CD4-positive, alpha-beta T cell (primary cell): Measurements from ENCODE around the gene GPI. TPM values are rescaled to one million over a fixed set of nuclear protein-coding genes. Genes with fewer than 3 reads are reported as not detected.
"Not testable (repeated sequence)": the region's sequence is repeated elsewhere in the genome, so short reads cannot be mapped to it uniquely, and the experiment has no call there.

Experiments used
- ATAC-seq: fragments of 200-7000 bp; cut with Tn5 transposase; one replicate; pipeline ENCODE4 v1.10.0; 2022; ENCODE audit warnings: mild to moderate bottlenecking; ENCODE audit not compliant: poor library complexity
- CTCF ChIA-PET: fragments of 350-600 bp; sonication (Branson Sonifier 250); formaldehyde crosslinking; loops from one replicate; lab custom pipeline; 2021; ENCODE audit warnings: antibody characterized with exemption, inconsistent platforms; lab: Charles Lee
- POLR2A ChIA-PET: fragments of 350-600 bp; sonication (Branson Sonifier 250); formaldehyde crosslinking; loops from one replicate; lab custom pipeline; 2021; ENCODE audit warnings: antibody characterized with exemption, inconsistent platforms; lab: Charles Lee
- DNase-seq, 14 experiments: peaks; one replicate each; pipeline ENCODE4 v3.0.0-alpha.2; 2013 to 2020; ENCODE audit warnings: mixed read lengths in 2 of 14
- H3K27ac ChIP-seq, 2 donors: one replicate each; pipeline versions ENCODE4 v1.5.1 to v1.7.0; 2013; ENCODE audit warnings: low read length in 2 of 2, low read depth in 1 of 2, mild to moderate bottlenecking in 1 of 2
- H3K27me3 ChIP-seq, 2 experiments: 1 replicate in 1 of 2; 2 replicates in 1 of 2; pipeline versions ENCODE4 v1.6.1 to v1.7.0; 2013; ENCODE audit warnings: low read length in 2 of 2, control low read depth in 1 of 2, mild to moderate bottlenecking in 1 of 2, moderate library complexity in 1 of 2; ENCODE audit not compliant: insufficient read depth in 2 of 2, control insufficient read depth in 1 of 2
- H3K36me3 ChIP-seq: one replicate; pipeline ENCODE4 v1.6.1; 2013; ENCODE audit warnings: low read length, control low read depth; ENCODE audit not compliant: insufficient read depth
- H3K4me1 ChIP-seq: one replicate; pipeline ENCODE4 v1.6.1; 2013; ENCODE audit warnings: low read length, control low read depth; ENCODE audit not compliant: insufficient read depth
- H3K4me3 ChIP-seq: one replicate; pipeline ENCODE4 v1.5.1; 2013; ENCODE audit warnings: mild to moderate bottlenecking, low read length, moderate library complexity
- H3K9me3 ChIP-seq, 2 experiments: 1 replicate in 1 of 2; 2 replicates in 1 of 2; pipeline versions ENCODE4 v1.6.1 to v1.7.0; 2013; ENCODE audit warnings: low read length in 2 of 2, mild to moderate bottlenecking in 2 of 2, control low read depth in 1 of 2, moderate library complexity in 1 of 2; ENCODE audit not compliant: control insufficient read depth in 1 of 2, insufficient read depth in 1 of 2
- H3K27ac Mint-ChIP-seq: one replicate; pipeline ENCODE4 v1.8.0; 2020; ENCODE audit warnings: mixed read lengths
- H3K27me3 Mint-ChIP-seq: one replicate; pipeline ENCODE4 v1.8.0; 2021; ENCODE audit warnings: mixed read lengths
- H3K36me3 Mint-ChIP-seq: one replicate; pipeline ENCODE4 v1.8.0; 2021; ENCODE audit warnings: low read depth, mixed read lengths
- H3K4me1 Mint-ChIP-seq: one replicate; pipeline ENCODE4 v1.8.0; 2021; ENCODE audit warnings: low read depth, mixed read lengths
- H3K4me3 Mint-ChIP-seq: one replicate; pipeline ENCODE4 v1.8.0; 2020; ENCODE audit warnings: mild to moderate bottlenecking, mixed read lengths
- H3K9me3 Mint-ChIP-seq: one replicate; pipeline ENCODE4 v1.8.0; 2020; ENCODE audit warnings: mixed read lengths
- CTCF ChIP-seq: fragments of 200-600 bp; IDR thresholded peaks from one replicate; pipeline ENCODE4 v1.8.0; 2022; ENCODE audit warnings: antibody characterized with exemption, mild to moderate bottlenecking
- intact Hi-C, 2 experiments: fragments of 100-400 bp; cut with DNase I in 1 of 2; cut with micrococcal nuclease in 1 of 2; formaldehyde crosslinking; loops; one replicate each; pipeline versions ENCODE4 v1.15.1 to v1.9.0; 2023 to 2025; cut with DNase I, micrococcal nuclease
- total RNA-seq, 174 experiments: library from RNA in 2 of 174; stranded (reverse) in 2 of 174; gene quantifications; one replicate each; pipeline ENCODE4 v1.2.3 and lab custom pipeline; 2021 to 2026

Gene GPI
- total RNA-seq, 2 experiments from 2014 or later = 85.0 to 86.0 TPM

GRCh38 chr19:34367624-34367957 lies 2.6 kb downstream of the GPI start:
- TF ChIP-seq CTCF = no peak
- H3K4me3 ChIP-seq = no peak overlapping the region
- Mint-ChIP-seq H3K27me3 (no peaks in the 10 kb centered on the region), H3K4me3 (peak overlapping the region; percentile 20), H3K27ac (no peak overlapping the region), H3K9me3 (no peaks in the 10 kb centered on the region), H3K4me1 (peaks cover 42% of the 10 kb centered on the region), H3K36me3 (peaks cover 61% of the 10 kb centered on the region)
- H3K36me3 ChIP-seq = peaks cover 51% of the 10 kb centered on the region
- H3K27ac ChIP-seq = no peak overlapping the region
- CTCF ChIA-PET = interaction anchor here (1.2 kb wide), 1 partner anchor 63 kb away, joined by 3 read pairs; no protein-coding TSS in a partner anchor
- no peak for DNase-seq
- no peak for ATAC-seq
- no peaks in the 10 kb centered on the region for H3K27me3 ChIP-seq
- intact Hi-C loops = loop anchor here in 1 of 2 experiments (10.0 kb wide), 1 partner anchor 307 kb away; the partner anchor contains the start of genes SCGB2B2 and ZNF302
- POLR2A ChIA-PET = no interaction called here
- H3K9me3 ChIP-seq = no peaks in the 10 kb centered on the region
- peaks cover 38% of the 10 kb centered on the region for H3K4me1 ChIP-seq

- H3K9me3 ChIP-seq = no peaks in the 10 kb centered on the region
- TF ChIP-seq CTCF = no peak
- H3K4me3 Mint-ChIP-seq = peak overlapping the region; percentile 56
- peaks cover 38% of the 10 kb centered on the region for H3K4me1 ChIP-seq
- intact Hi-C loops = loop anchor here in 1 of 2 experiments (10.0 kb wide), 1 partner anchor 306 kb away; the partner anchor contains the start of genes SCGB2B2 and ZNF302
- H3K36me3 Mint-ChIP-seq = peaks cover 62% of the 10 kb centered on the region
- H3K27ac ChIP-seq = no peak overlapping the region
- ChIA-PET POLR2A (no interaction called here), CTCF (no interaction called here)
- peaks cover 51% of the 10 kb centered on the region for H3K36me3 ChIP-seq
- H3K9me3 Mint-ChIP-seq = no peaks in the 10 kb centered on the region
- no peaks in the 10 kb centered on the region for H3K27me3 Mint-ChIP-seq
- DNase-seq (no peak), ATAC-seq (no peak)
- no peaks in the 10 kb centered on the region for H3K27me3 ChIP-seq
- H3K4me3 ChIP-seq = no peak overlapping the region
- H3K4me1 Mint-ChIP-seq = peaks cover 42% of the 10 kb centered on the region
- H3K27ac Mint-ChIP-seq = no peak overlapping the region
These were observed 3.3 kb downstream of the GPI start for GRCh38 chr19:34368338-34368737.

- H3K4me3 Mint-ChIP-seq, H3K9me3 ChIP-seq, H3K9me3 Mint-ChIP-seq, DNase-seq, CTCF ChIA-PET, H3K27ac ChIP-seq, ATAC-seq, H3K27me3 Mint-ChIP-seq, H3K4me3 ChIP-seq, H3K27me3 ChIP-seq, H3K27ac Mint-ChIP-seq: not testable (repeated sequence)
- peaks cover 43% of the 10 kb centered on the region for H3K4me1 Mint-ChIP-seq
- intact Hi-C loops = loop anchor here in 1 of 2 experiments (10.0 kb wide), 1 partner anchor 306 kb away; the partner anchor contains the start of genes SCGB2B2 and ZNF302
- POLR2A ChIA-PET = interaction anchor here (0.7 to 0.9 kb wide), 2 partner anchors 36 to 61 kb away, joined by 3 read pairs; no protein-coding TSS in a partner anchor
- peaks cover 55% of the 10 kb centered on the region for H3K36me3 ChIP-seq
- H3K4me1 ChIP-seq = peaks cover 37% of the 10 kb centered on the region
- peaks cover 69% of the 10 kb centered on the region for H3K36me3 Mint-ChIP-seq
These were observed 4.2 kb downstream of the GPI start for GRCh38 chr19:34369166-34369565.

- DNase-seq = no peak
- Histone ChIP-seq H3K9me3 (no peaks in the 10 kb centered on the region), H3K4me1 (peaks cover 29% of the 10 kb centered on the region), H3K27me3 (no peaks in the 10 kb centered on the region), H3K36me3 (peaks cover 62% of the 10 kb centered on the region), H3K27ac (no peak overlapping the region), H3K4me3 (no peak overlapping the region)
- H3K36me3 Mint-ChIP-seq = peaks cover 73% of the 10 kb centered on the region
- ChIA-PET CTCF (interaction anchor here (1.9 kb wide), 1 partner anchor 11 kb away, joined by 5 read pairs; no protein-coding TSS in a partner anchor), POLR2A (no interaction called here)
- H3K4me3 Mint-ChIP-seq = no peak overlapping the region
- ATAC-seq = no peak
- no peaks in the 10 kb centered on the region for H3K9me3 Mint-ChIP-seq
- no peak for TF ChIP-seq CTCF
- intact Hi-C loops = no loop called here
- peaks cover 39% of the 10 kb centered on the region for H3K4me1 Mint-ChIP-seq
- no peaks in the 10 kb centered on the region for H3K27me3 Mint-ChIP-seq
- no peak overlapping the region for H3K27ac Mint-ChIP-seq
These were observed 5.1 kb downstream of the GPI start for GRCh38 chr19:34370117-34370516.
